PFSK-1 (cell line): ENCODE measurements around the gene ZNF511.

Source experiments
- FOXP2 ChIP-seq: optimal IDR thresholded peaks from 2 replicates; pipeline ENCODE3; 2011; ENCODE audit warnings: borderline replicate concordance, control low read depth, inconsistent platforms; ENCODE audit not compliant: insufficient read depth; ENCODE audit errors: extremely low read length, extremely low read depth
- POLR2AphosphoS5 ChIP-seq: IDR thresholded peaks from 2 replicates; pipeline ENCODE4 v1.6.1; 2012; ENCODE audit warnings: low read depth, mild to moderate bottlenecking, control low read depth, low read length, moderate library complexity
- SIN3A ChIP-seq: IDR thresholded peaks from 2 replicates; pipeline ENCODE4 v1.6.1; 2012; ENCODE audit warnings: mild to moderate bottlenecking, low read length, moderate library complexity, borderline replicate concordance; ENCODE audit not compliant: insufficient read depth
- TAF1 ChIP-seq: IDR thresholded peaks from 2 replicates; pipeline ENCODE4 v1.6.1; 2012; ENCODE audit warnings: low read length, control low read depth, borderline replicate concordance; ENCODE audit not compliant: insufficient read depth
- TF ChIP-seq, protein P1 (sequence below), 2 experiments: IDR thresholded peaks; 2 replicates each; pipeline versions ENCODE4 v1.6.1 to v1.8.0; 2011 to 2012; ENCODE audit warnings: low read depth in 2 of 2, low read length in 2 of 2, control low read depth in 1 of 2, inconsistent platforms in 1 of 2, mild to moderate bottlenecking in 1 of 2, moderate library complexity in 1 of 2; ENCODE audit not compliant: insufficient read depth in 1 of 2

ZNF511 gene

DNA sequence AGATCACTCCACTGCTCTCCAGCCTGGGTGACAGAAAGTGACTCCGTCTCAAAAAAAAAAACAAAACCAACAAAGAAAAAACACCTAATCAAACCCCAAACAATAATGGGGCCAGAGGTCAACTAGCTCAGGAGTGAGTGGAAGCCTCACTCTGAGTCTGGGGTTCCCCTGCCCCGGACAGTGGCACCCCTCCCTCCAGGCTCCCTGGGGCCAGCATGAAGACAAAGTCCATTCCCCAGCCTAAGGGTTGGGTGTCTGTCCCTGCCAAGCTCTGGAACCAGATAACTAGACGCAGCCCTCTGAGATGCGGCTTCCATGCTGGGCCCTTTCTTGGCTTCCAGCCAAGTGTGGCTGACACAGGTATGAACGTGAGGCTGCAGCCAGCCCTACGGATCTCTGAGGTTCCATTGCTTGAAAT lies 50.8 kb downstream of the ZNF511 start:
- TF ChIP-seq SIN3A = no peak
- TF ChIP-seq TAF1 = no peak
- no peak for TF ChIP-seq FOXP2
- TF ChIP-seq, protein P1, sequence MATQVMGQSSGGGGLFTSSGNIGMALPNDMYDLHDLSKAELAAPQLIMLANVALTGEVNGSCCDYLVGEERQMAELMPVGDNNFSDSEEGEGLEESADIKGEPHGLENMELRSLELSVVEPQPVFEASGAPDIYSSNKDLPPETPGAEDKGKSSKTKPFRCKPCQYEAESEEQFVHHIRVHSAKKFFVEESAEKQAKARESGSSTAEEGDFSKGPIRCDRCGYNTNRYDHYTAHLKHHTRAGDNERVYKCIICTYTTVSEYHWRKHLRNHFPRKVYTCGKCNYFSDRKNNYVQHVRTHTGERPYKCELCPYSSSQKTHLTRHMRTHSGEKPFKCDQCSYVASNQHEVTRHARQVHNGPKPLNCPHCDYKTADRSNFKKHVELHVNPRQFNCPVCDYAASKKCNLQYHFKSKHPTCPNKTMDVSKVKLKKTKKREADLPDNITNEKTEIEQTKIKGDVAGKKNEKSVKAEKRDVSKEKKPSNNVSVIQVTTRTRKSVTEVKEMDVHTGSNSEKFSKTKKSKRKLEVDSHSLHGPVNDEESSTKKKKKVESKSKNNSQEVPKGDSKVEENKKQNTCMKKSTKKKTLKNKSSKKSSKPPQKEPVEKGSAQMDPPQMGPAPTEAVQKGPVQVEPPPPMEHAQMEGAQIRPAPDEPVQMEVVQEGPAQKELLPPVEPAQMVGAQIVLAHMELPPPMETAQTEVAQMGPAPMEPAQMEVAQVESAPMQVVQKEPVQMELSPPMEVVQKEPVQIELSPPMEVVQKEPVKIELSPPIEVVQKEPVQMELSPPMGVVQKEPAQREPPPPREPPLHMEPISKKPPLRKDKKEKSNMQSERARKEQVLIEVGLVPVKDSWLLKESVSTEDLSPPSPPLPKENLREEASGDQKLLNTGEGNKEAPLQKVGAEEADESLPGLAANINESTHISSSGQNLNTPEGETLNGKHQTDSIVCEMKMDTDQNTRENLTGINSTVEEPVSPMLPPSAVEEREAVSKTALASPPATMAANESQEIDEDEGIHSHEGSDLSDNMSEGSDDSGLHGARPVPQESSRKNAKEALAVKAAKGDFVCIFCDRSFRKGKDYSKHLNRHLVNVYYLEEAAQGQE (IDR thresholded peaks at IDR 0.05; ENCODE audit: insufficient read depth in 1 of 2, low read depth in 2 of 2, low read length in 2 of 2) = no peak
- no peak for TF ChIP-seq POLR2AphosphoS5

- TF ChIP-seq, protein P1 (IDR thresholded peaks at IDR 0.05; ENCODE audit: insufficient read depth in 1 of 2, low read depth in 2 of 2, low read length in 2 of 2) = no peak
- TF ChIP-seq FOXP2 (no peak), SIN3A (no peak), POLR2AphosphoS5 (no peak), TAF1 (no peak)
These were observed 51.4 kb downstream of the ZNF511 start for GRCh38 chr10:133359972-133360610.

GRCh38 chr10:133361227-133361626 lies 52.5 kb downstream of the ZNF511 start:
- TF ChIP-seq POLR2AphosphoS5 (no peak), SIN3A (no peak), FOXP2 (no peak), TAF1 (no peak)
- TF ChIP-seq, protein P1 (IDR thresholded peaks at IDR 0.05; ENCODE audit: insufficient read depth in 1 of 2, low read depth in 2 of 2, low read length in 2 of 2) = no peak

DNA sequence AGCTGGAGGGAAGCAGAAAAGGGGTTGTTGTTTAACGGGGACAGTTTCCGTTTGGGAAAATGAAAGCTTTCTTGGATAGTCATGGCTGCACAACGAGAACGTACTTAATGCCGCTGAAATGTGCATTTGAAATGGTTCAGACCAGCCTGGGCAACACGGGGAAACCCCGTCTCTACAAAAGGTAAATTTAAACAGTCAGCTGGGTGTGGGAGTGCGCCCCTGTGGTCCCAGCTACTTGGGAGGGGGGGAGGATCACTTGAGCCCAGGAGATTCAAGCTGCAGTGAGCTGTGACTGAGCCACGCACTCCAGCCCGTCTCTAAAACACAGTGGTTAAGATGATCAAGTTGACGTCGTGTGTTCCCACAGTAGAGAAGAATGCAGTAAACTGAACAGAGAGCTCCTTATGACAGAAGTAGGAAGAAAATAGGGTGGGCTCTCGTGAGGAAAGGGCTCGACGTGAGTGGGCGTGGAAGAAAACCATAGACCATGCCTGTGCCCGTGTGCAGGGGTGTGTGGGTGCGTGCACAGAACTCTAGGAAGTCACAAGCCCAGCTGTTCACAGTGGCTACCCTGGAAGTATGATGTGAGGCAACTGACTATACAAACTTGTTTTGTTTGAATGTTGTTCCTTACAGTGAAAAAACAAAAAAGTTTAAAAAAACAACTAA lies 53.2 kb downstream of the ZNF511 start:
- no peak for TF ChIP-seq TAF1
- TF ChIP-seq SIN3A = no peak
- TF ChIP-seq POLR2AphosphoS5 = no peak
- TF ChIP-seq FOXP2 = no peak
- TF ChIP-seq, protein P1 (IDR thresholded peaks at IDR 0.05; ENCODE audit: insufficient read depth in 1 of 2, low read depth in 2 of 2, low read length in 2 of 2) = no peak
